OCI-LY7 (cell line): ENCODE measurements around the gene HOXA4. TPM values are rescaled to one million over a fixed set of nuclear protein-coding genes. Genes with fewer than 3 reads are reported as not detected.

ENCODE experiments used
- BruUV-seq: library from RNA; stranded (reverse); fragments of 400-500 nt; replicated peaks from 2 replicates; lab custom pipeline; 2021; lab: Mats Ljungman, UMichigan
- CTCF ChIA-PET: fragments of 300-600 bp; sonication (Branson Sonifier 250); formaldehyde crosslinking; loops from one replicate; lab custom pipeline; 2022; ENCODE audit warnings: antibody characterized with exemption; ENCODE audit not compliant: unreplicated experiment; lab: Charles Lee
- POLR2A ChIA-PET: fragments of 300-600 bp; sonication (Branson Sonifier 250); formaldehyde crosslinking; loops from one replicate; lab custom pipeline; 2022; ENCODE audit warnings: antibody characterized with exemption; lab: Charles Lee
- DNase-seq: peaks from one replicate; pipeline ENCODE4 v3.0.0-alpha.2; 2015; ENCODE audit warnings: low spot score
- H2AFZ ChIP-seq: fragments of 200-600 bp; sonication (generic), shearing (Covaris generic); 2 replicates; pipeline ENCODE4 v1.6.1; 2014; ENCODE audit warnings: mild to moderate bottlenecking, antibody characterized with exemption, low read length, moderate library complexity
- H3K27ac ChIP-seq: fragments of 200-600 bp; sonication (generic); 2 replicates; pipeline ENCODE4 v1.5.1; 2014; ENCODE audit warnings: mixed run types, low read depth, mild to moderate bottlenecking, moderate library complexity, low read length, inconsistent platforms; ENCODE audit not compliant: poor library complexity, severe bottlenecking
- H3K36me3 ChIP-seq: fragments of 200-600 bp; sonication (generic); 2 replicates; pipeline ENCODE4 v1.6.1; 2014; ENCODE audit warnings: mild to moderate bottlenecking, antibody characterized with exemption, low read length, moderate library complexity, mixed read lengths; ENCODE audit not compliant: insufficient read depth
- H3K4me1 ChIP-seq: fragments of 200-600 bp; sonication (generic); 2 replicates; pipeline ENCODE4 v1.5.1; 2014; ENCODE audit warnings: mild to moderate bottlenecking, low read length; ENCODE audit not compliant: insufficient read depth, poor library complexity, severe bottlenecking
- H3K4me2 ChIP-seq: fragments of 200-600 bp; sonication (generic); 2 replicates; pipeline ENCODE4 v1.6.1; 2014; ENCODE audit warnings: mild to moderate bottlenecking, low read length
- H3K4me3 ChIP-seq: fragments of 200-600 bp; sonication (generic); 2 replicates; pipeline ENCODE4 v1.5.1; 2014; ENCODE audit warnings: mild to moderate bottlenecking, low read depth, low read length; ENCODE audit not compliant: poor library complexity, severe bottlenecking
- H3K79me2 ChIP-seq: fragments of 200-600 bp; sonication (generic); 2 replicates; pipeline ENCODE4 v1.6.1; 2016; ENCODE audit warnings: low read depth, mild to moderate bottlenecking, low read length, moderate library complexity, mixed read lengths; ENCODE audit not compliant: insufficient read depth
- H3K9me2 ChIP-seq: fragments of 200-600 bp; sonication (generic); 2 replicates; pipeline ENCODE4 v1.6.1; 2016; ENCODE audit warnings: mild to moderate bottlenecking, low read length, mixed read lengths; ENCODE audit not compliant: insufficient read depth
- H3K9me3 ChIP-seq: fragments of 200-600 bp; sonication (generic); 2 replicates; pipeline ENCODE4 v1.6.1; 2014; ENCODE audit warnings: mild to moderate bottlenecking, mixed run types, low read length, mixed read lengths
- H4K20me1 ChIP-seq: fragments of 200-600 bp; sonication (generic); 2 replicates; pipeline ENCODE4 v1.6.1; 2014; ENCODE audit warnings: mild to moderate bottlenecking, antibody characterized with exemption, low read length, moderate library complexity, mixed read lengths; ENCODE audit not compliant: insufficient read depth
- EZH2phosphoT487 ChIP-seq: fragments of 200-600 bp; sonication (generic); IDR thresholded peaks from 2 replicates; pipeline ENCODE4 v1.6.1; 2018; ENCODE audit warnings: low read depth, borderline replicate concordance, mild to moderate bottlenecking, mixed run types, antibody characterized with exemption, low read length, moderate library complexity, mixed read lengths
- intact Hi-C: fragments of 100-400 bp; cut with micrococcal nuclease; formaldehyde crosslinking; loops from one replicate; pipeline ENCODE4 v1.10.0; 2022; ENCODE audit not compliant: unreplicated experiment
- total RNA-seq, 2 experiments: library from RNA; depleted of rRNA in 1 of 2; stranded (reverse); fragments of >200 nt in 1 of 2; shearing (Covaris generic) in 1 of 2; gene quantifications; 2 replicates each; pipeline ENCODE4 v1.2.3, GENCODE V29; 2014 to 2022
- TF ChIP-seq, protein P1 (sequence below): fragments of 200-600 bp; sonication (generic); conservative IDR thresholded peaks from 2 replicates; pipeline ENCODE4 v1.5.1; 2014; ENCODE audit warnings: mild to moderate bottlenecking, antibody characterized with exemption, low read length, moderate library complexity, mixed read lengths

Gene HOXA4
- total RNA-seq, 2 experiments from 2014 or later = 2.0 TPM; not detected in 1

DNA sequence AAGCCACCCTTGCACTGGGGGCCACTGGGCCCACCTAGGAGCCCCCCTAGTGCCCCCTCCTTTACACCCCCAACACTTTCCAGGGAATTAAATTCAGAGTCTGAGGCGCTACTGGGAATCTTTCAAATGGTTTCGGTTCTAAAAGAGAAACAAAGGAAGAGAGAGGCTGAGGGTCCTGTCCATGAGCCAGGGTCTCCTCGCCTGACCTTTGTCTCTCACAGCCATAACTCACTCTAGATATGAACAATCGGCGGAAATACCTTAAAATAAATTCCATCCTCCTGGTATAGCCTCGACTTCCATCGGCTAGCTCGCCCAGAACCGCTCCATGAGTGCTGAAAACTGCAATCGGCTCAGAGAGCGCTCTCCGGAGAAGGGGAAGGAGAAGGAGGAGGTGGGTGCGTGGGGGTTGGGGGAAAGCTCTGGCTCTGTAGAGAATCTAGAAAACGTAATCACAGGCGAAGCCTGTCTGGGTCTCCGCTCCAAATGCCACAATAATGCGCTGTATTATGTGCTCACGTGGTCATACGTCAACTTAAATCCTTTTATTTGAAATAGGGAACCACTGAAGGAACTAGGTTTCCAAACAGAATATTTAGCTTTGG is 12.6 kb downstream of the HOXA4 start:
- no peak for DNase-seq
- BruUV-seq = no TSS peak
- Histone ChIP-seq H3K4me2 (no peak overlapping the region), H3K4me3 (no peak overlapping the region), H3K27ac (no peak overlapping the region), H3K9me3 (no peaks in the 10 kb centered on the region), H2AFZ (no peak overlapping the region), H3K4me1 (no peaks in the 10 kb centered on the region), H3K79me2 (no peaks in the 10 kb centered on the region), H4K20me1 (no peaks in the 10 kb centered on the region), H3K36me3 (no peaks in the 10 kb centered on the region), H3K9me2 (no peaks in the 10 kb centered on the region)
- intact Hi-C loops = no loop called here
- ChIA-PET CTCF (no interaction called here), POLR2A (no interaction called here)
- no peak for TF ChIP-seq EZH2phosphoT487
- TF ChIP-seq, protein P1, sequence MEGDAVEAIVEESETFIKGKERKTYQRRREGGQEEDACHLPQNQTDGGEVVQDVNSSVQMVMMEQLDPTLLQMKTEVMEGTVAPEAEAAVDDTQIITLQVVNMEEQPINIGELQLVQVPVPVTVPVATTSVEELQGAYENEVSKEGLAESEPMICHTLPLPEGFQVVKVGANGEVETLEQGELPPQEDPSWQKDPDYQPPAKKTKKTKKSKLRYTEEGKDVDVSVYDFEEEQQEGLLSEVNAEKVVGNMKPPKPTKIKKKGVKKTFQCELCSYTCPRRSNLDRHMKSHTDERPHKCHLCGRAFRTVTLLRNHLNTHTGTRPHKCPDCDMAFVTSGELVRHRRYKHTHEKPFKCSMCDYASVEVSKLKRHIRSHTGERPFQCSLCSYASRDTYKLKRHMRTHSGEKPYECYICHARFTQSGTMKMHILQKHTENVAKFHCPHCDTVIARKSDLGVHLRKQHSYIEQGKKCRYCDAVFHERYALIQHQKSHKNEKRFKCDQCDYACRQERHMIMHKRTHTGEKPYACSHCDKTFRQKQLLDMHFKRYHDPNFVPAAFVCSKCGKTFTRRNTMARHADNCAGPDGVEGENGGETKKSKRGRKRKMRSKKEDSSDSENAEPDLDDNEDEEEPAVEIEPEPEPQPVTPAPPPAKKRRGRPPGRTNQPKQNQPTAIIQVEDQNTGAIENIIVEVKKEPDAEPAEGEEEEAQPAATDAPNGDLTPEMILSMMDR = no peak

DNA sequence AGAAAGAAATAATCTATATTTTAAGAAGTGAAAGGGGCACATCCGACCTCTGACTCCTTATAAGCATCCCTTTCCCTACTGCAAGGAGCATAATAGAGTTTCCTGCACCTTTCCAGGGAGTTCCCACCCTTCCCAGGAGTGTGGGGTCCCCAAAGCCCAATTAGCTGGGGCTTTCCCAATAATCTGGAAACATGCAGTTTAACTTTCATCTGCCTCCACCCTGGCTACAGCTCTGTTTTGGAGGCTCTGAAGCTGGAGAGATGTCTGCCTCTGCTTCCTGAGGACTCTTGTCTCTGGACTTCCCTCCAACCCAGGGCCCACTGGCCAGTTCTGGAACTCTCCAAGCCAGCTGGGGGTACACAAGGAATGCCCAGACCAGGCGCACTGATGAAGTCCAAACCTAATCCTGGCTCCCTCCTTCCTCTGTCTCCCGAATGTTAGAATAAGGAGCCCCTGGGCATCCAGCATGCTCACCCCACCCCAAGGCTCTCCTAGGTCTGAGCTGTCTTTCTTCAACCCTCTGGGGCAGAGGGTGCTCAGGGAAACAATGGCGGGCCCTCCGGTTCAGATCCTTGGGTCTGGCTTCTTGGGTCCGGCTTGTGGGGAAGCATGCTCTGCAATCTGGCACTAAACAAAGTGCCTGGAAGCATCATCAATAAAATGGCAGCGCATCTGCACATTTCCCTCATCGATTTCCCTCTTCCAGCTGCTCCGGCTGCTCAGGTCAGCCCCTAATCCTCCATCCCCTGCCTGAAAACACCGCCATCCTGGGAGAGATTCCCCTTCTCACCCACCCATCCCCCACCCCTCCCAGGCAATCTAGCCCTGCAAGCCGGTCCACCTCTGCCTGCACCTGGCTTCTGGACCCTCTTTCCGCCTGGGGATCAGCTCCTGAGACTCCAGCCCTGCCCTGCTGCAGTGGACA is 13.3 kb downstream of the HOXA4 start:
- H3K4me1 ChIP-seq = no peaks in the 10 kb centered on the region
- H3K36me3 ChIP-seq = no peaks in the 10 kb centered on the region
- H3K9me3 ChIP-seq = no peaks in the 10 kb centered on the region
- ChIA-PET POLR2A (no interaction called here), CTCF (no interaction called here)
- TF ChIP-seq EZH2phosphoT487 = no peak
- TF ChIP-seq, protein P1 = no peak
- H4K20me1 ChIP-seq = no peaks in the 10 kb centered on the region
- no peaks in the 10 kb centered on the region for H3K79me2 ChIP-seq
- no peaks in the 10 kb centered on the region for H3K9me2 ChIP-seq
- H2AFZ ChIP-seq = no peak overlapping the region
- DNase-seq = no peak
- no TSS peak for BruUV-seq
- H3K27ac ChIP-seq = no peak overlapping the region
- no peak overlapping the region for H3K4me2 ChIP-seq
- H3K4me3 ChIP-seq = no peak overlapping the region
- intact Hi-C loops = no loop called here
